ENCODE measurements around the gene SPARC.

The SPARC gene

GRCh38 chr5:151642472-151643140 is 44.1 kb downstream of the SPARC start:
- no peak for TF ChIP-seq CTCF (IDR thresholded peaks at IDR 0.05; ENCODE audit: control insufficient read depth, insufficient read depth, low read depth, low read length, missing control alignments)
- no peak for DNase-seq (ENCODE audit: low read depth)
- H3K4me3 ChIP-seq (ENCODE audit: control insufficient read depth, low read depth, low read length), result no peak overlapping the region

- DNase-seq (ENCODE audit: low read depth), result no peak
- no peak for TF ChIP-seq CTCF (IDR thresholded peaks at IDR 0.05; ENCODE audit: control insufficient read depth, insufficient read depth, low read depth, low read length, missing control alignments)
Observed at GRCh38 chr5:151638619-151639018, 48.1 kb downstream of the SPARC start.

GRCh38 chr5:151637676-151638075 is 49.0 kb downstream of the SPARC start:
- TF ChIP-seq CTCF (IDR thresholded peaks at IDR 0.05; ENCODE audit: control insufficient read depth, insufficient read depth, low read depth, low read length, missing control alignments), result no peak
- no peak for DNase-seq (ENCODE audit: low read depth)
- H3K4me3 ChIP-seq (ENCODE audit: control insufficient read depth, low read depth, low read length), result no peak overlapping the region

More at GRCh38 chr5:151638619-151639018, 48.1 kb downstream of the SPARC start:
- H3K4me3 ChIP-seq (ENCODE audit: control insufficient read depth, low read depth, low read length), result no peak overlapping the region

GRCh38 chr5:151633892-151634291 is 52.8 kb downstream of the SPARC start:
- TF ChIP-seq CTCF (IDR thresholded peaks at IDR 0.05; ENCODE audit: control insufficient read depth, insufficient read depth, low read depth, low read length, missing control alignments), result no peak
- H3K4me3 ChIP-seq (ENCODE audit: control insufficient read depth, low read depth, low read length), result no peak overlapping the region
- DNase-seq (ENCODE audit: low read depth), result no peak

GRCh38 chr5:151632941-151633340 is 53.8 kb downstream of the SPARC start:
- no peak for DNase-seq (ENCODE audit: low read depth)
- H3K4me3 ChIP-seq (ENCODE audit: control insufficient read depth, low read depth, low read length), result no peak overlapping the region
- TF ChIP-seq CTCF (IDR thresholded peaks at IDR 0.05; ENCODE audit: control insufficient read depth, insufficient read depth, low read depth, low read length, missing control alignments), result no peak

- no peak overlapping the region for H3K4me3 ChIP-seq (ENCODE audit: control insufficient read depth, low read depth, low read length)
- TF ChIP-seq CTCF (IDR thresholded peaks at IDR 0.05; ENCODE audit: control insufficient read depth, insufficient read depth, low read depth, low read length, missing control alignments), result no peak
- DNase-seq (ENCODE audit: low read depth), result no peak
Observed at GRCh38 chr5:151632524-151632923, 54.2 kb downstream of the SPARC start.
